DOHH2 (cell line): ENCODE results near the gene CRLF1.

Source experiments
- H3F3A ChIP-seq: fragments of 200-600 bp; sonication (generic), shearing (Covaris generic); 2 replicates; pipeline ENCODE4 v1.6.0; 2016; ENCODE audit warnings: antibody characterized with exemption, mild to moderate bottlenecking; ENCODE audit not compliant: control insufficient read depth, insufficient read depth
- H3K27ac ChIP-seq: fragments of 200-600 bp; sonication (generic); 2 replicates; pipeline ENCODE4 v1.5.1; 2014; ENCODE audit warnings: low read depth, mild to moderate bottlenecking, low read length, moderate library complexity
- H3K27me3 ChIP-seq: fragments of 200-600 bp; sonication (generic); 2 replicates; pipeline ENCODE4 v1.6.1; 2014; ENCODE audit warnings: mild to moderate bottlenecking, low read length, mixed read lengths; ENCODE audit not compliant: control insufficient read depth
- H3K36me3 ChIP-seq: fragments of 200-600 bp; sonication (generic); 2 replicates; pipeline ENCODE4 v1.6.1; 2014; ENCODE audit warnings: mild to moderate bottlenecking, low read length, moderate library complexity, mixed read lengths; ENCODE audit not compliant: control insufficient read depth
- H3K4me1 ChIP-seq: fragments of 200-600 bp; sonication (generic); 2 replicates; pipeline ENCODE4 v1.6.1; 2014; ENCODE audit warnings: mild to moderate bottlenecking, low read length, mixed read lengths; ENCODE audit not compliant: control insufficient read depth
- H3K4me2 ChIP-seq: fragments of 200-600 bp; sonication (generic); 2 replicates; pipeline ENCODE4 v1.6.0; 2014; ENCODE audit warnings: mild to moderate bottlenecking, low read length, moderate library complexity
- H3K4me3 ChIP-seq: fragments of 200-600 bp; sonication (generic); 2 replicates; pipeline ENCODE4 v1.5.1; 2014; ENCODE audit warnings: mild to moderate bottlenecking, low read length, mixed read lengths
- H3K79me2 ChIP-seq: fragments of 200-600 bp; sonication (generic); 2 replicates; pipeline ENCODE4 v1.6.1; 2014; ENCODE audit warnings: mild to moderate bottlenecking, low read length, mixed read lengths; ENCODE audit not compliant: control insufficient read depth
- H3K9me2 ChIP-seq: fragments of 200-600 bp; sonication (generic); replicated peaks from 2 replicates; pipeline ENCODE4 v1.6.1; 2014; ENCODE audit warnings: mild to moderate bottlenecking, low read length, mixed read lengths; ENCODE audit not compliant: control insufficient read depth
- H3K9me3 ChIP-seq: fragments of 200-600 bp; sonication (generic); 2 replicates; pipeline ENCODE4 v1.6.1; 2014; ENCODE audit warnings: antibody characterized with exemption, low read length, mixed read lengths; ENCODE audit not compliant: control insufficient read depth, insufficient read depth
- H4K20me1 ChIP-seq: fragments of 200-600 bp; sonication (generic); 2 replicates; pipeline ENCODE4 v1.6.0; 2014; ENCODE audit warnings: low read depth, mild to moderate bottlenecking, antibody characterized with exemption, low read length, moderate library complexity; ENCODE audit not compliant: control insufficient read depth, insufficient read depth
- EZH2phosphoT487 ChIP-seq: fragments of 200-600 bp; sonication (generic); IDR thresholded peaks from 2 replicates; pipeline ENCODE4 v1.6.1; 2017; ENCODE audit warnings: borderline replicate concordance, mild to moderate bottlenecking, antibody characterized with exemption, low read length, moderate library complexity, mixed read lengths
- TF ChIP-seq, protein P1 (sequence below): fragments of 200-600 bp; sonication (generic); IDR thresholded peaks from one replicate; pipeline ENCODE4 v1.5.1; 2014; ENCODE audit warnings: antibody characterized with exemption, mild to moderate bottlenecking, low read depth, low read length; ENCODE audit not compliant: poor library complexity, severe bottlenecking

CRLF1 gene

DNA sequence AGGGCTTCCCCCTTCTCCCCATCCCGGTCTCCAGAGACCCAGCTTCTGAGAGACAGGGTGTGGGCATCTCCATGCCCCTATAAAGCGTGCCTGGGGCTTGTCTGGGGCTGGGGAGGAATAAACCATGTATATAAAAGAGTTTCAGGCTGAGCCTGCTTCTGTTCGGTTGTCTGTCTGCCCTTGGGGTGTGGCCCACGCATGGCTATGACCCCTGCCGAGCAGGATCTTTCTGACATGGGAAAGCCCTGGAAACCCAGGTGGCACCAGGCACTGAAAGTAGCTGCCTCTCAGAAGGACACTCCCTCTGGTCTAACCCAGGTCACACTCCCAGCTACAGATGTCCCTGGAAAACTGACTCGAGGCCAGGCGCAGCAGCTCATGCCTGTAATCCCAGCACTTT is 14.3 kb upstream of the CRLF1 start:
- TF ChIP-seq, protein P1, sequence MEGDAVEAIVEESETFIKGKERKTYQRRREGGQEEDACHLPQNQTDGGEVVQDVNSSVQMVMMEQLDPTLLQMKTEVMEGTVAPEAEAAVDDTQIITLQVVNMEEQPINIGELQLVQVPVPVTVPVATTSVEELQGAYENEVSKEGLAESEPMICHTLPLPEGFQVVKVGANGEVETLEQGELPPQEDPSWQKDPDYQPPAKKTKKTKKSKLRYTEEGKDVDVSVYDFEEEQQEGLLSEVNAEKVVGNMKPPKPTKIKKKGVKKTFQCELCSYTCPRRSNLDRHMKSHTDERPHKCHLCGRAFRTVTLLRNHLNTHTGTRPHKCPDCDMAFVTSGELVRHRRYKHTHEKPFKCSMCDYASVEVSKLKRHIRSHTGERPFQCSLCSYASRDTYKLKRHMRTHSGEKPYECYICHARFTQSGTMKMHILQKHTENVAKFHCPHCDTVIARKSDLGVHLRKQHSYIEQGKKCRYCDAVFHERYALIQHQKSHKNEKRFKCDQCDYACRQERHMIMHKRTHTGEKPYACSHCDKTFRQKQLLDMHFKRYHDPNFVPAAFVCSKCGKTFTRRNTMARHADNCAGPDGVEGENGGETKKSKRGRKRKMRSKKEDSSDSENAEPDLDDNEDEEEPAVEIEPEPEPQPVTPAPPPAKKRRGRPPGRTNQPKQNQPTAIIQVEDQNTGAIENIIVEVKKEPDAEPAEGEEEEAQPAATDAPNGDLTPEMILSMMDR: no peak
- TF ChIP-seq EZH2phosphoT487: no peak
- peaks cover 2% of the 10 kb centered on the region; the same call in 1 of the 2 replicates for H3K27me3 ChIP-seq
- H3F3A ChIP-seq: peaks cover 8% of the 10 kb centered on the region
- H3K36me3 ChIP-seq: no peaks in the 10 kb centered on the region
- peaks cover 28% of the 10 kb centered on the region for H3K4me1 ChIP-seq
- H3K9me3 ChIP-seq: no peaks in the 10 kb centered on the region
- peak overlapping the region; percentile 42 for H3K4me3 ChIP-seq
- peak overlapping the region; percentile 59 for H3K4me2 ChIP-seq
- H3K9me2 ChIP-seq: no peaks in the 10 kb centered on the region
- no peaks in the 10 kb centered on the region for H3K79me2 ChIP-seq
- peak overlapping the region; percentile 53 for H3K27ac ChIP-seq
- H4K20me1 ChIP-seq: no peaks in the 10 kb centered on the region

DNA sequence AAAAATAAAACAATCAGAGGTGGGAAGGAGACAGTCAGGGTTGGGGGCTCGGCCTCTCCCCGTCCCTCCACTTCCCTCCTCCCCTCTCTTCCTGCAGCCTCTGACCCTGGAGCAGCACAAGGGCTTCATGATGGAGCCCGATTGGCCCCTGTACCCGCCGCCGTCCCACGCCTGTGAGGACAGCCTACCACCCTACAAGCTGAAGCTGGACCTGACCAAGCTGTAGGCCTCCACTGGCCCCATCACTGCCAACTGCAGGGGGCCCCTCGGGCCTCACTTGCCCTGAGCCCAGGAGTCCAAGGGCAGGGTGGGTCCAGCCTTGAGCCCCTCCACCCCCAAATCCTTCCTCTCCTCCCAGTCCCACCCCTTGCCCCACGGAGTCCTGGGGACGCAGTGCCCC is 13.7 kb upstream of the CRLF1 start:
- Histone ChIP-seq H3F3A (peaks cover 8% of the 10 kb centered on the region), H3K9me2 (no peaks in the 10 kb centered on the region), H3K4me1 (peaks cover 28% of the 10 kb centered on the region), H3K27ac (no peak overlapping the region), H3K4me2 (peak overlapping the region; percentile 59; the same call in 1 of the 2 replicates), H3K36me3 (no peaks in the 10 kb centered on the region), H3K79me2 (no peaks in the 10 kb centered on the region), H4K20me1 (no peaks in the 10 kb centered on the region), H3K27me3 (peaks cover 5% of the 10 kb centered on the region), H3K4me3 (no peak overlapping the region), H3K9me3 (no peaks in the 10 kb centered on the region)
- TF ChIP-seq, protein P1: no peak
- TF ChIP-seq EZH2phosphoT487: no peak

- H3K27me3 ChIP-seq: peaks cover 23% of the 10 kb centered on the region
- no peaks in the 10 kb centered on the region for H3K9me3 ChIP-seq
- H3F3A ChIP-seq: peaks cover 8% of the 10 kb centered on the region
- no peak overlapping the region for H3K4me3 ChIP-seq
- no peak overlapping the region for H3K4me2 ChIP-seq
- TF ChIP-seq, protein P1: no peak
- TF ChIP-seq EZH2phosphoT487: no peak
- no peak overlapping the region for H3K27ac ChIP-seq
- no peaks in the 10 kb centered on the region for H3K9me2 ChIP-seq
- H4K20me1 ChIP-seq: no peaks in the 10 kb centered on the region
- H3K4me1 ChIP-seq: peaks cover 28% of the 10 kb centered on the region
- no peaks in the 10 kb centered on the region for H3K36me3 ChIP-seq
- no peaks in the 10 kb centered on the region for H3K79me2 ChIP-seq
Measured at GRCh38 chr19:18618236-18618635, 11.6 kb upstream of the CRLF1 start.
